GM23338 (cell line): Measurements from ENCODE around the gene VWCE. TPM values are rescaled to one million over a fixed set of nuclear protein-coding genes. Genes with fewer than 3 reads are reported as not detected.

Source experiments
- ATAC-seq: fragments of 200-7000 bp; cut with Tn5 transposase; 3 replicates; pipeline ENCODE4 v1.9.1; 2020
- DNase-seq: peaks from one replicate; pipeline ENCODE4 v3.0.0-alpha.2; 2015; ENCODE audit warnings: low spot score
- H2AFZ ChIP-seq: fragments of 200-600 bp; sonication (generic); 2 replicates; pipeline ENCODE4 v1.8.0; 2016; ENCODE audit warnings: antibody characterized with exemption, mild to moderate bottlenecking, moderate library complexity
- H3F3A ChIP-seq: fragments of 200-600 bp; sonication (generic); replicated peaks from 2 replicates; pipeline ENCODE4 v1.8.0; 2017; ENCODE audit warnings: antibody characterized with exemption, mixed run types, low read depth
- H3K27ac ChIP-seq: fragments of 200-600 bp; sonication (generic); 2 replicates; pipeline ENCODE4 v1.6.1; 2016; ENCODE audit warnings: low read depth
- H3K27me3 ChIP-seq: fragments of 200-600 bp; sonication (generic); 2 replicates; pipeline ENCODE4 v1.8.0; 2016; ENCODE audit warnings: mild to moderate bottlenecking, mixed run types, moderate library complexity; ENCODE audit not compliant: insufficient read depth
- H3K36me3 ChIP-seq: fragments of 200-600 bp; sonication (generic); 2 replicates; pipeline ENCODE4 v1.8.0; 2016; ENCODE audit warnings: mild to moderate bottlenecking; ENCODE audit not compliant: insufficient read depth
- H3K4me1 ChIP-seq: fragments of 200-600 bp; sonication (generic); 2 replicates; pipeline ENCODE4 v1.8.0; 2016; ENCODE audit warnings: mild to moderate bottlenecking, moderate library complexity; ENCODE audit not compliant: insufficient read depth
- H3K4me2 ChIP-seq: fragments of 200-600 bp; sonication (generic); 2 replicates; pipeline ENCODE4 v1.7.1; 2017; ENCODE audit warnings: mixed run types
- H3K4me3 ChIP-seq: fragments of 200-600 bp; sonication (generic); 2 replicates; pipeline ENCODE4 v1.6.1; 2016; ENCODE audit warnings: mixed run types
- H3K79me2 ChIP-seq: fragments of 200-600 bp; sonication (generic); replicated peaks from 2 replicates; pipeline ENCODE4 v1.8.0; 2017; ENCODE audit warnings: mild to moderate bottlenecking; ENCODE audit not compliant: insufficient read depth
- H3K9me2 ChIP-seq: fragments of 200-600 bp; sonication (generic); 2 replicates; pipeline ENCODE4 v1.8.0; 2017; ENCODE audit not compliant: insufficient read depth
- H4K20me1 ChIP-seq: fragments of 200-600 bp; sonication (generic); replicated peaks from 2 replicates; pipeline ENCODE4 v1.8.0; 2017; ENCODE audit warnings: mild to moderate bottlenecking; ENCODE audit not compliant: insufficient read depth
- H3K27ac Mint-ChIP-seq: 2 replicates; pipeline ENCODE4 v1.8.0; 2020; ENCODE audit warnings: inconsistent platforms, mild to moderate bottlenecking, moderate library complexity, mixed read lengths
- H3K27me3 Mint-ChIP-seq: 3 replicates; pipeline ENCODE4 v1.8.0; 2022; ENCODE audit warnings: low read depth, mild to moderate bottlenecking, moderate library complexity, mixed read lengths, inconsistent platforms; ENCODE audit not compliant: insufficient read depth, poor library complexity
- H3K36me3 Mint-ChIP-seq: 3 replicates; pipeline ENCODE4 v1.8.0; 2021; ENCODE audit warnings: low read depth, mild to moderate bottlenecking, inconsistent platforms, moderate library complexity, mixed read lengths
- H3K4me1 Mint-ChIP-seq: 3 replicates; pipeline ENCODE4 v1.8.0; 2020; ENCODE audit warnings: mild to moderate bottlenecking, inconsistent platforms, mixed read lengths
- H3K4me3 Mint-ChIP-seq: 3 replicates; pipeline ENCODE4 v1.8.0; 2021; ENCODE audit warnings: moderate library complexity, mild to moderate bottlenecking, inconsistent platforms, mixed read lengths
- H3K9me3 Mint-ChIP-seq: 3 replicates; pipeline ENCODE4 v1.8.0; 2020; ENCODE audit warnings: moderate library complexity, mild to moderate bottlenecking, inconsistent platforms, mixed read lengths
- CREB1 ChIP-seq: fragments of 250-450 bp; sonication (Bioruptor Pico); IDR thresholded peaks from 2 replicates; pipeline ENCODE4 v1.5.0; 2020; ENCODE audit warnings: low read depth, mild to moderate bottlenecking, moderate library complexity
- CTCF ChIP-seq, 2 experiments: fragments of 200-600 bp in 1 of 2; sonication (generic) in 1 of 2; conservative IDR thresholded peaks; 2 replicates each; pipeline versions ENCODE4 v1.5.1 to v1.6.1; 2016 to 2017; ENCODE audit warnings: antibody characterized with exemption in 2 of 2, low read depth in 2 of 2, mild to moderate bottlenecking in 2 of 2, moderate library complexity in 1 of 2
- ZNF331 ChIP-seq: fragments of 250-450 bp; sonication (Bioruptor Pico); IDR thresholded peaks from 2 replicates; pipeline ENCODE4 v1.5.0; 2020; ENCODE audit warnings: low read depth, mild to moderate bottlenecking, moderate library complexity
- polyA plus RNA-seq: library from polyadenylated mRNA; unstranded; fragments of >200 nt; fragmentation: Nextera tagmentation; extraction: Ambion mirVana; gene quantifications from 2 replicates; pipeline ENCODE4 v1.2.1, GENCODE V29; 2016
- total RNA-seq: library from RNA; depleted of rRNA; stranded (reverse); fragments of >200 nt; shearing (Covaris generic); gene quantifications from 2 replicates; pipeline ENCODE4 v1.2.3, GENCODE V29; 2014
- TF ChIP-seq, protein P1 (sequence below): fragments of 250-450 bp; sonication (Bioruptor Pico); IDR thresholded peaks from 2 replicates; pipeline ENCODE4 v1.5.0; 2020; ENCODE audit warnings: mild to moderate bottlenecking, moderate library complexity

The VWCE gene
- total and polyA plus RNA-seq, 2 experiments from 2014 or later, result 9.9 to 16.9 TPM

DNA sequence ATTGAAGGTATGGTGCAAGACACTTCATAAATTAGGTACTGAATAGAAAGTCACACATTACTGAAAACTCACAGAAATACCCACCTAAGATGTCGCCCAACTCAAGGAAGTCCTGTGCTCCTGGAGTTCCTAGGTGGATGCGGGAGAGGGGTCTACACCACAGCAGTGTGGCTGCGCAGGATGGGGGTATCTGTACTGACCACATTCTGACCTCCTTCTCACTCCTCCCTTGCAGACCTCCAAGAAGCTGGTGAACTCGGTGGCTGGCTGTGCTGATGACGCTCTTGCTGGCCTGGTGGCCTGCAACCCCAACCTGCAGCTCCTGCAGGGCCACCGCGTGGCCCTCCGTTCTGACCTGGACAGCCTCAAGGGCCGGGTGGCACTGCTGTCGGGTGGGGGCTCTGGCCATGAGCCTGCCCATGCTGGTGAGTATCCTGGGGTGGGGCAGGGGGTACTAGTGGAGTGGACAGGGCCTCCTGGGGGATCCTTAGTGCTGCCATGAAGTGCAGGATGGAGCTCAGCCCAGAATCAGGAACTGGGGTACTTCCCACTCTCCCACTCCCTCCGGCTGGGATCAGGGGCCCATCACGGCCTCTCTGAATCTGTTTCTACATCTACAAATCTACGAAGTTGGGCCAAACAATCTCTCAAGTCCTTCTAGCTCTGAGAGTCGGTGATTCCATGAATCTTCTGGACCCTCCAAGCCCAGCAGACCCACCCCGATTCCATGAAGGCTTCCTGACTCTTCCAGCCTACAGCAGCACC is 42.8 kb upstream of the VWCE start (continued):
- TF ChIP-seq, protein P1, sequence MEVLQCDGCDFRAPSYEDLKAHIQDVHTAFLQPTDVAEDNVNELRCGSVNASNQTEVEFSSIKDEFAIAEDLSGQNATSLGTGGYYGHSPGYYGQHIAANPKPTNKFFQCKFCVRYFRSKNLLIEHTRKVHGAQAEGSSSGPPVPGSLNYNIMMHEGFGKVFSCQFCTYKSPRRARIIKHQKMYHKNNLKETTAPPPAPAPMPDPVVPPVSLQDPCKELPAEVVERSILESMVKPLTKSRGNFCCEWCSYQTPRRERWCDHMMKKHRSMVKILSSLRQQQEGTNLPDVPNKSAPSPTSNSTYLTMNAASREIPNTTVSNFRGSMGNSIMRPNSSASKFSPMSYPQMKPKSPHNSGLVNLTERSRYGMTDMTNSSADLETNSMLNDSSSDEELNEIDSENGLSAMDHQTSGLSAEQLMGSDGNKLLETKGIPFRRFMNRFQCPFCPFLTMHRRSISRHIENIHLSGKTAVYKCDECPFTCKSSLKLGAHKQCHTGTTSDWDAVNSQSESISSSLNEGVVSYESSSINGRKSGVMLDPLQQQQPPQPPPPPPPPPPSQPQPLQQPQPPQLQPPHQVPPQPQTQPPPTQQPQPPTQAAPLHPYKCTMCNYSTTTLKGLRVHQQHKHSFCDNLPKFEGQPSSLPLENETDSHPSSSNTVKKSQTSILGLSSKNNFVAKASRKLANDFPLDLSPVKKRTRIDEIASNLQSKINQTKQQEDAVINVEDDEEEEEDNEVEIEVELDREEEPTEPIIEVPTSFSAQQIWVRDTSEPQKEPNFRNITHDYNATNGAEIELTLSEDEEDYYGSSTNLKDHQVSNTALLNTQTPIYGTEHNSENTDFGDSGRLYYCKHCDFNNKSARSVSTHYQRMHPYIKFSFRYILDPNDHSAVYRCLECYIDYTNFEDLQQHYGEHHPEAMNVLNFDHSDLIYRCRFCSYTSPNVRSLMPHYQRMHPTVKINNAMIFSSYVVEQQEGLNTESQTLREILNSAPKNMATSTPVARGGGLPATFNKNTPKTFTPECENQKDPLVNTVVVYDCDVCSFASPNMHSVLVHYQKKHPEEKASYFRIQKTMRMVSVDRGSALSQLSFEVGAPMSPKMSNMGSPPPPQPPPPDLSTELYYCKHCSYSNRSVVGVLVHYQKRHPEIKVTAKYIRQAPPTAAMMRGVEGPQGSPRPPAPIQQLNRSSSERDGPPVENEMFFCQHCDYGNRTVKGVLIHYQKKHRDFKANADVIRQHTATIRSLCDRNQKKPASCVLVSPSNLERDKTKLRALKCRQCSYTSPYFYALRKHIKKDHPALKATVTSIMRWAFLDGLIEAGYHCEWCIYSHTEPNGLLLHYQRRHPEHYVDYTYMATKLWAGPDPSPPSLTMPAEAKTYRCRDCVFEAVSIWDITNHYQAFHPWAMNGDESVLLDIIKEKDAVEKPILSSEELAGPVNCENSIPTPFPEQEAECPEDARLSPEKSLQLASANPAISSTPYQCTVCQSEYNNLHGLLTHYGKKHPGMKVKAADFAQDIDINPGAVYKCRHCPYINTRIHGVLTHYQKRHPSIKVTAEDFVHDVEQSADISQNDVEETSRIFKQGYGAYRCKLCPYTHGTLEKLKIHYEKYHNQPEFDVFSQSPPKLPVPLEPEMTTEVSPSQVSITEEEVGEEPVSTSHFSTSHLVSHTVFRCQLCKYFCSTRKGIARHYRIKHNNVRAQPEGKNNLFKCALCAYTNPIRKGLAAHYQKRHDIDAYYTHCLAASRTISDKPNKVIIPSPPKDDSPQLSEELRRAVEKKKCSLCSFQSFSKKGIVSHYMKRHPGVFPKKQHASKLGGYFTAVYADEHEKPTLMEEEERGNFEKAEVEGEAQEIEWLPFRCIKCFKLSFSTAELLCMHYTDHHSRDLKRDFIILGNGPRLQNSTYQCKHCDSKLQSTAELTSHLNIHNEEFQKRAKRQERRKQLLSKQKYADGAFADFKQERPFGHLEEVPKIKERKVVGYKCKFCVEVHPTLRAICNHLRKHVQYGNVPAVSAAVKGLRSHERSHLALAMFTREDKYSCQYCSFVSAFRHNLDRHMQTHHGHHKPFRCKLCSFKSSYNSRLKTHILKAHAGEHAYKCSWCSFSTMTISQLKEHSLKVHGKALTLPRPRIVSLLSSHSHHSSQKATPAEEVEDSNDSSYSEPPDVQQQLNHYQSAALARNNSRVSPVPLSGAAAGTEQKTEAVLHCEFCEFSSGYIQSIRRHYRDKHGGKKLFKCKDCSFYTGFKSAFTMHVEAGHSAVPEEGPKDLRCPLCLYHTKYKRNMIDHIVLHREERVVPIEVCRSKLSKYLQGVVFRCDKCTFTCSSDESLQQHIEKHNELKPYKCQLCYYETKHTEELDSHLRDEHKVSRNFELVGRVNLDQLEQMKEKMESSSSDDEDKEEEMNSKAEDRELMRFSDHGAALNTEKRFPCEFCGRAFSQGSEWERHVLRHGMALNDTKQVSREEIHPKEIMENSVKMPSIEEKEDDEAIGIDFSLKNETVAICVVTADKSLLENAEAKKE (CRISPR knock-in tag), result no peak

DNA sequence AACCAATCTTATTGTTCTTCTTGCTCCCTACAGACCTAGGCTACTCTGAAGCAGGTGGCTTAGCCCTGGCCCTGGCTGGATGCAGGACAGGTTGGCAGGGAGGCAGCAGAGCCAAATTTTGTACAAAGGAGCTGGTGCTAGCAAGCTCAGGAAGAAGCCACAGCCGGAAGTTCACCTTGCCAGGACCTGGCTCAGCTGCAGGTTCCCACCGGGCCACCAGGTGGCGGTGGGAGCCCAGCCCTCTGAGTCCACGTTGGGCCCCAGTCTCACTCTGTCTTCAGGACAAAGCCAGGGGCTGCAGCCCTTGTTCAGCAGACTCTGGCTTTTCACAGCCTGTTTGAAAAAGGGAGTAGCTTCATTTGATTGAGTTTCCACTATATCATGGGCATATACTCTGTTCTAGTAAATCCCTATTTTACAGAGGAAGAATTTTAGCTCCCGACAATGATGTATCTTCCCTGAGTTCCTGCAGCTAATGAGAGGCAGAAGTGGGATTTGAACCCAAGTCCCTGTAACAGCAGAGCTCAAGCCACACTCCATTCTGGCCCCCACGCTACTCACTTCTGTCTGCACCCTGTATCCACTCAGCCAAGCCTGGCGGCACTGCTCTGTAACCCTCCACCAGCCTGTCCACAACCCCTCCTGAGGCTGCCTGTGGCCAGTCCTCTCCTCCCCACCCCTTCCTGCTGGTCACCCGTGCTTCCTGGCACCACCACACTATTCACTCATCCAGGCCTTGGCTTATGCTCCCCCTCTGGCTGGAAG is 41.2 kb upstream of the VWCE start:
- Histone ChIP-seq H3K27ac (peak overlapping the region; percentile 87), H3K79me2 (peaks cover 15% of the 10 kb centered on the region), H3K4me1 (peaks cover 19% of the 10 kb centered on the region), H4K20me1 (peaks cover 8% of the 10 kb centered on the region), H3K9me2 (no peaks in the 10 kb centered on the region), H3K4me2 (peak overlapping the region; percentile 12; the same call in 1 of the 2 replicates), H3K4me3 (no peak overlapping the region), H2AFZ (peak overlapping the region; percentile 94), H3F3A (peaks cover 33% of the 10 kb centered on the region), H3K27me3 (no peaks in the 10 kb centered on the region), H3K36me3 (no peaks in the 10 kb centered on the region)
- Mint-ChIP-seq H3K27ac (peak overlapping the region; percentile 90), H3K4me1 (peaks cover 34% of the 10 kb centered on the region), H3K9me3 (no peaks in the 10 kb centered on the region), H3K4me3 (no peak overlapping the region), H3K36me3 (peaks cover 15% of the 10 kb centered on the region), H3K27me3 (peaks cover 17% of the 10 kb centered on the region)
- DNase-seq (peak; percentile 93), ATAC-seq (peak; percentile 66)
- TF ChIP-seq CREB1, result 0 out of 2 replicates have a peak, but pooled peaks have one; percentile 38
- peak; percentile 90 to 95 for TF ChIP-seq CTCF (conservative IDR thresholded peaks at IDR 0.05; ENCODE audit: low read depth in 2 of 2)
- TF ChIP-seq ZNF331, result no peak
